CD4-positive, alpha-beta T cell (primary cell): ENCODE results near the gene GPR42. TPM values are rescaled to one million over a fixed set of nuclear protein-coding genes. Genes with fewer than 3 reads are reported as not detected.

ENCODE experiments used
- ATAC-seq: fragments of 200-7000 bp; cut with Tn5 transposase; one replicate; pipeline ENCODE4 v1.10.0; 2022; ENCODE audit warnings: mild to moderate bottlenecking; ENCODE audit not compliant: poor library complexity
- CTCF ChIA-PET: fragments of 350-600 bp; sonication (Branson Sonifier 250); formaldehyde crosslinking; loops from one replicate; lab custom pipeline; 2021; ENCODE audit warnings: antibody characterized with exemption, inconsistent platforms; lab: Charles Lee
- POLR2A ChIA-PET: fragments of 350-600 bp; sonication (Branson Sonifier 250); formaldehyde crosslinking; loops from one replicate; lab custom pipeline; 2021; ENCODE audit warnings: antibody characterized with exemption, inconsistent platforms; lab: Charles Lee
- DNase-seq, 14 experiments: peaks; one replicate each; pipeline ENCODE4 v3.0.0-alpha.2; 2013 to 2020; ENCODE audit warnings: mixed read lengths in 2 of 14
- H3K27ac ChIP-seq, 2 donors: one replicate each; pipeline versions ENCODE4 v1.5.1 to v1.7.0; 2013; ENCODE audit warnings: low read length in 2 of 2, low read depth in 1 of 2, mild to moderate bottlenecking in 1 of 2
- H3K27me3 ChIP-seq, 2 experiments: 1 replicate in 1 of 2; 2 replicates in 1 of 2; pipeline versions ENCODE4 v1.6.1 to v1.7.0; 2013; ENCODE audit warnings: low read length in 2 of 2, control low read depth in 1 of 2, mild to moderate bottlenecking in 1 of 2, moderate library complexity in 1 of 2; ENCODE audit not compliant: insufficient read depth in 2 of 2, control insufficient read depth in 1 of 2
- H3K36me3 ChIP-seq: one replicate; pipeline ENCODE4 v1.6.1; 2013; ENCODE audit warnings: low read length, control low read depth; ENCODE audit not compliant: insufficient read depth
- H3K4me1 ChIP-seq: one replicate; pipeline ENCODE4 v1.6.1; 2013; ENCODE audit warnings: low read length, control low read depth; ENCODE audit not compliant: insufficient read depth
- H3K4me3 ChIP-seq: one replicate; pipeline ENCODE4 v1.5.1; 2013; ENCODE audit warnings: mild to moderate bottlenecking, low read length, moderate library complexity
- H3K9me3 ChIP-seq, 2 experiments: 1 replicate in 1 of 2; 2 replicates in 1 of 2; pipeline versions ENCODE4 v1.6.1 to v1.7.0; 2013; ENCODE audit warnings: low read length in 2 of 2, mild to moderate bottlenecking in 2 of 2, control low read depth in 1 of 2, moderate library complexity in 1 of 2; ENCODE audit not compliant: control insufficient read depth in 1 of 2, insufficient read depth in 1 of 2
- H3K27ac Mint-ChIP-seq: one replicate; pipeline ENCODE4 v1.8.0; 2020; ENCODE audit warnings: mixed read lengths
- H3K27me3 Mint-ChIP-seq: one replicate; pipeline ENCODE4 v1.8.0; 2021; ENCODE audit warnings: mixed read lengths
- H3K36me3 Mint-ChIP-seq: one replicate; pipeline ENCODE4 v1.8.0; 2021; ENCODE audit warnings: low read depth, mixed read lengths
- H3K4me1 Mint-ChIP-seq: one replicate; pipeline ENCODE4 v1.8.0; 2021; ENCODE audit warnings: low read depth, mixed read lengths
- H3K4me3 Mint-ChIP-seq: one replicate; pipeline ENCODE4 v1.8.0; 2020; ENCODE audit warnings: mild to moderate bottlenecking, mixed read lengths
- H3K9me3 Mint-ChIP-seq: one replicate; pipeline ENCODE4 v1.8.0; 2020; ENCODE audit warnings: mixed read lengths
- CTCF ChIP-seq: fragments of 200-600 bp; IDR thresholded peaks from one replicate; pipeline ENCODE4 v1.8.0; 2022; ENCODE audit warnings: antibody characterized with exemption, mild to moderate bottlenecking
- intact Hi-C, 2 experiments: fragments of 100-400 bp; cut with DNase I in 1 of 2; cut with micrococcal nuclease in 1 of 2; formaldehyde crosslinking; loops; one replicate each; pipeline versions ENCODE4 v1.15.1 to v1.9.0; 2023 to 2025; cut with DNase I, micrococcal nuclease
- total RNA-seq, 174 experiments: library from RNA in 2 of 174; stranded (reverse) in 2 of 174; gene quantifications; one replicate each; pipeline ENCODE4 v1.2.3 and lab custom pipeline; 2021 to 2026

GPR42 gene
- total RNA-seq, 2 experiments from 2014 or later = 0.14 TPM; not detected in 1

GRCh38 chr19:35334144-35334753 lies 36.6 kb upstream of the GPR42 start:
- no peak for TF ChIP-seq CTCF
- no peak for DNase-seq
- Mint-ChIP-seq H3K27ac (no peak overlapping the region), H3K36me3 (no peaks in the 10 kb centered on the region), H3K4me1 (peaks cover 8% of the 10 kb centered on the region), H3K27me3 (peaks cover 8% of the 10 kb centered on the region), H3K4me3 (no peak overlapping the region), H3K9me3 (no peaks in the 10 kb centered on the region)
- Histone ChIP-seq H3K36me3 (no peaks in the 10 kb centered on the region), H3K9me3 (no peaks in the 10 kb centered on the region), H3K27me3 (no peaks in the 10 kb centered on the region), H3K4me1 (peaks cover 11% of the 10 kb centered on the region), H3K27ac (no peak overlapping the region), H3K4me3 (no peak overlapping the region)
- intact Hi-C loops = no loop called here
- no peak for ATAC-seq
- ChIA-PET CTCF (no interaction called here), POLR2A (no interaction called here)

DNA sequence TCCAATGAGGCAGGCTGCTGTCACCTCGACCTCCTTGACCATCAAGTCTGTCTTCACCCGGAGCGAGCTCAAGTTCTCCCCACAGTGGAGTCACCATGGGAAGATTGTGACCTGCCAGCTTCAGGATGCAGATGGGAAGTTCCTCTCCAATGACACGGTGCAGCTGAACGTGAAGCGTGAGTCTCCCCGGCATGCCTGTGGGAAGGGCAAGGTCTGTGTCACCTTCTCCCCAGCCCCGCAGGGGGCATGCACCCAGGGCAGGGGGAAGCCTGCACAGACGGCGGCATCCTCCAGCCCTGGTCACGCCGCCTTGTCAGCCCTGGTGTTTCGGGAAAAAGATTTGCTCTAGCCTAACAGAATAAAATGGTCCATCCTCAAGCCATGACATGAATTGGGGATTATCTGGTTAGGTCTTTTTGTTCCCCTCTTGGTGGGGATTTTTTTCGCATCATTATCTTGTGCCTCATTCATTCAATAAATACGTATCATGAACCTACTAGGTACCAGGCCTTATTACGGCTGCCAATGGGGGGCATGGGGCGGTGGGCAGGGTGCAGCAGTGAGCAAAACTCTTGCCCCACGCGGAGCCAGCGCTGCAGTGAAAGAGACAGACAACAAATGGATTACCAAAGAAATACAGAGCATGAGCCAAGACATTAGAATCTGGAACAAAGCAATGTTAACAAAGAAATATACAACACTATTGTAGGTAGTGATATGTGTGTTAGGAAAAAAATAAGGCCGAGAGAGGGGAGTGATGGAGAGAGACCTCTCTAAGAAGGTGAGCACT lies 34.5 kb upstream of the GPR42 start:
- Histone ChIP-seq H3K27me3 (no peaks in the 10 kb centered on the region), H3K27ac (no peak overlapping the region), H3K4me1 (peaks cover 11% of the 10 kb centered on the region), H3K9me3 (no peaks in the 10 kb centered on the region), H3K4me3 (no peak overlapping the region), H3K36me3 (no peaks in the 10 kb centered on the region)
- ChIA-PET CTCF (interaction anchor here (0.5 kb wide), 1 partner anchor 49 kb away, joined by 4 read pairs; no protein-coding TSS in a partner anchor), POLR2A (no interaction called here)
- TF ChIP-seq CTCF = no peak
- H3K9me3 Mint-ChIP-seq = no peaks in the 10 kb centered on the region
- peaks cover 4% of the 10 kb centered on the region for H3K27me3 Mint-ChIP-seq
- H3K4me3 Mint-ChIP-seq = no peak overlapping the region
- DNase-seq (no peak), ATAC-seq (no peak)
- intact Hi-C loops = no loop called here
- no peak overlapping the region for H3K27ac Mint-ChIP-seq
- peaks cover 8% of the 10 kb centered on the region for H3K4me1 Mint-ChIP-seq
- no peaks in the 10 kb centered on the region for H3K36me3 Mint-ChIP-seq

GRCh38 chr19:35337097-35337983 lies 33.5 kb upstream of the GPR42 start:
- Histone ChIP-seq H3K4me1 (peaks cover 11% of the 10 kb centered on the region), H3K27ac (no peak overlapping the region), H3K36me3 (no peaks in the 10 kb centered on the region), H3K4me3 (no peak overlapping the region), H3K9me3 (no peaks in the 10 kb centered on the region), H3K27me3 (no peaks in the 10 kb centered on the region)
- Mint-ChIP-seq H3K27me3 (peaks cover 4% of the 10 kb centered on the region), H3K36me3 (no peaks in the 10 kb centered on the region), H3K9me3 (no peaks in the 10 kb centered on the region), H3K4me1 (peaks cover 8% of the 10 kb centered on the region), H3K4me3 (no peak overlapping the region), H3K27ac (no peak overlapping the region)
- DNase-seq (no peak), ATAC-seq (no peak)
- CTCF ChIA-PET = no interaction called here
- POLR2A ChIA-PET = no interaction called here
- intact Hi-C loops = no loop called here
- no peak for TF ChIP-seq CTCF
